GM19025 (cell line): ENCODE data around the gene NPFF.
"Not testable (repeated sequence)": the region's sequence is repeated elsewhere in the genome, so short reads cannot be mapped to it uniquely, and the experiment has no call there.

Experiments
- ATAC-seq: cut with Tn5 transposase; IDR thresholded peaks from one replicate; pipeline ENCODE4 v1.9.1; 2021; ENCODE audit warnings: mild to moderate bottlenecking, low read depth, moderate library complexity; ENCODE audit not compliant: unreplicated experiment

The NPFF gene

GRCh38 chr12:53506881-53507602 is at the start of gene NPFF:
TSS of gene NPFF (minus strand) at chr12:53507484. CDS start at chr12:53507474, 10 bp downstream.
- ATAC-seq = no peak

DNA sequence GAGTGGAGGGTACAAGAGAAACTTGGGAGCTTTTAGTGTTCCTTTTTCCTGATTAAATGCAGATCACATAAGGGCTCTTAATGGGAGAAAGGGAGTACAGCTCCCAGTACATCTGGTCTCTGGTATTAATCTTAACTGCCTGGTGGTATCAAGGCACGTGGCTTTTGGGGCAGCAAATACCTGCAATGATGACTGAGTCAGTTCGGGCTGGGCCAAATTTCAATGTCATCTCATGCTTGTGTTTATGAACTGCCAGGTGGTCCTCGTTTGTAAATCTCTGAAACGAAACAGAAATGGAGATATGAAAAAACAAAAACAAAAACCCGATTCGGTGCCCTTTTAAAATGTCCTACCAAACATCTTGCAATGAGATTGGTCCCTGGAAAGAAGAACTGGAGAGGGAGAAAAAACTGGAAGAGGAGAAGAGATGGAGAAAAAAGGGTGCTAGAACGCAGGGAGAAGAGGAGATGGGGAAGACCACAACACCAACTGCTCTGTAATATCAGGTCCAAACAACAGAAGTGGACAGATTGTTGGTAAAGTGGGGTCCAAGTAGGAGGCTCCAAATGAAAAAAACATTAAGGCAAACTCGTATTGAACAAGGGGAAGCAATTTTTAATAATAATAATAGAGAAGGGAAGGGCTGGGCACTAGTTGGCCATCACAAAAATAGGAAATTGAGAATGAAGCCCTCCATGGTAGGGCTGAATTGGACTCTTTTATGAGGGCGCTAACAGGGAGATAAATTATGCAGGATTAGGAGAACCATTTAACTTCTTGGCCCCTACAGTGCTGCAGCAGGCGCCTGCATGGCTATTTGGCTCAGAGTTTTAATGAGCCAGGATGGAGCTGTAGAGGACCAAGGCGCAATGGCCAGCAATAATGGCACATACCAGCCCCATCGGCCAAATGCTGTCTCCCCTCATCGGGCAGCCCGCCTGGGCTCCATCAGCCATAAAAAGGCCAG is 45.4 kb upstream of the NPFF start:
- ATAC-seq = no peak

DNA sequence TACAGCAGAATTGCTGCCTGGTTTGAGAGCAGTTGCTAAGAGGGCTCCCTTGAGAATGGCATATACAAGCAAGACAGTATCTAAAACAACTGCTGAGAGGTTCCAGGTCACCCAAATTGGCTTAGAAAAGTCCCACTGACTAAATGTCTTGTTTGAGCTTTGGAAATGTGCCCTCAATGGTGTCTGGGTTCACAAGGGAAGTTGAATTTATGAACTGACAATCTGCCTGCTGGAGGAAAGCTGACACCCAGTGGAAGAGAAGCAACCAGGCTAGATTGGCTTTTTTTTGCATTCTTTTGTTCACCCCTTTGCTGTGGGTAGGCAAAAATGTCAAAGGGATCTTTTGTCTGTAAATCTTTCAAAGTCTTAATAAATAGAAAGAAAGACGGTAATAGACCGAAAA is 44.6 kb upstream of the NPFF start:
- ATAC-seq = no peak

DNA sequence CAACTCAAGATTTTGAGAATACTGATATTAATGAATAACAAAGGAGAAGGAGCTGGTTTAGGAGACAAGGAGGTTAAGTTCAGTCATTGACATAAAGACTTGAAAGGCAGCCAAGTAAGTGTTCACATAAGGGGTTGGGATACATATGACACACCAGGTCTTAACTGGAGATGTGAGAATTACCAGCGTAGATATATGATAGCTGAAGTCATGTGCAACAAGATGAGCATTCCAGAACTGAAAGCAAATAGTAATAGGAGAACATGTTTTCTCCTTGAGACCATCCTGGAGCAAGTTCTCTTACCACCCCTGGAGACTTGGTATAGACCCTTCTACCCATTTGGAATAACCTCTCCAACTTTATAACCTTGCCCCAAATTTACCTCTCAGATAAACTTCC is 43.3 kb upstream of the NPFF start:
- ATAC-seq = no peak

DNA sequence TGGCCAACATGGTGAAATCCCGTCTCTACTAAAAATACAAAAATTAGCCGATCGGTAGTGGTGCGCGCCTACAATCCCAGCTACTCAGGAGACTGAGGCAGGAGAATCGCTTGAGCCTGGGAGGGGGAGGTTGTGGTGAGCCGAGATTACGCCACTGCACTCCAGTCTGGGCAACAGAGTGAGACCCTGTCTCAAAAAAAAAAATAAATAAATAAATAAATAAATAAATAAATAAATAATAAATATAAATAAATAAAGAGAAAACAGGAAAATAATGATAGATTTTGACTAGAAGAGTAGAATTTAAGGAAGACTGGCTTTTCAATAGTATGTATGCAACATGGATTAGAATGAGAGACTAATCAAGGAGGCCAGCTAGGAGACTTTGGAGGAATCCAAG is 42.8 kb upstream of the NPFF start:
- not testable (repeated sequence) for ATAC-seq

DNA sequence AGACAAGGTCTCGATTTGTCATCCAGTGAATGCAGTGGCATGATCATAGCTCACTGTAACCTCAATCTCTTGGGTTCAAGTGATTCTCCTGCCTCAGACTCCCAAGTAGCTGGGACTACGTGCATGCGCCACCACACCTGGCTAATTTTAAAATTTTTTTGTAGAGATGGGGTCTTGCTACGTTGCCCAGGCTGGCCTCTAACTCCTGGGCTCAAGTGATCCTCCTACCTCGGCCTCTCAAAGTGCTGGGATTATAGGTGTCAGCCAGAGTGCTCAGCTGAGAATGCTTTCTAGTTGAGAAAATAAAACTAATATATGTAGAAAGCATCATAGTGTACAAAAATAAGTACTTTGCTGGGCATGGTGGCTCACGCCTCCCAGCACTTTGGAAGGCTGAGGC is 41.1 kb upstream of the NPFF start:
- not testable (repeated sequence) for ATAC-seq

- peak; percentile 76 for ATAC-seq
These were observed 36.3 kb upstream of the NPFF start for GRCh38 chr12:53543539-53543938.

GRCh38 chr12:53539526-53539925 is 32.2 kb upstream of the NPFF start:
- ATAC-seq = no peak

- ATAC-seq = no peak
These were observed 31.0 kb upstream of the NPFF start for GRCh38 chr12:53538209-53538689.

- no peak for ATAC-seq
These were observed 29.7 kb upstream of the NPFF start for GRCh38 chr12:53536962-53537361.

- no peak for ATAC-seq
These were observed 26.2 kb upstream of the NPFF start for GRCh38 chr12:53533471-53533870.

DNA sequence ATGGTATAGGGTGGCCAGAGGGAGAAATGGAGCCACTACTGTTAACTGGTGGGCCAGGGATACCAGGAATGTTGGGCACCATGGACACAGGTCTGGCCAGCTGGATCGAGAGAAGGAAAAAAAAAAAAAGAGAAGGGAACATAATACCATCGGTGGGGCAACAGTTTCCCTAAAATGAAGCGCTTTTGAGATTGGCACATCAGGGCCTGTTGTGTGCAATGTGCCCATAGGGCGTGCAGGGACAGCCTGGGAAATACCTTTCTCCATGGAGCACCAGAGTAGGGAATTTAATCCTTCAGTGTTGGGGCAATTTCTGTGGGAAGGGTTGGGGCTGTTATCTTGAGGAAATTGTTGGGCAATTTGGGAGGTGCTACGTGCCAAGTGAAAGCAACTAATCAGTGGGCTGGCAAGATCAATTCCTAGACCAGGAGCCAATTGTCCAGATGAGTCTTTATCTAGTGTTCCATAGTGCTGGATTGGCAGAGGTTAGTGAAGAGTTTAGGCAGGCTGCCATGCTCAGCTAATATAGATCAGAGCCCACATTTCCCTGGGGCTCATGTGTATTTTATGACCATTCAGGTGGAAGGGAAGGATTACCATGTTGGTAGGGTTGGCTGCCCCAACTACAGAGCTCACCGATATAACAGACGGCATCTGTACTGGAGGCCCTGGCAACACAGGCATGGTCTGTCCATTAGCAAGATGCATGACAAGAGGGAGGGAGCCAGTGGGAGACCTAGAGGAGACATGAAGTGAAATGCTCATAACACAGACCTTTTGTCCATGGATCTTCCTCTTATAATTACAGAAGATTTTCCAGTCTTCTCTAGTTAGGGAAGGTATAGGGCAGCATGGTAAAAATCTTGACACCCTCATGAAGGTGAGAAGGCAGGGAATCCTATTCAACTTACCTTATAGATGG is 25.5 kb upstream of the NPFF start:
- no peak for ATAC-seq

GRCh38 chr12:53532021-53532420 is 24.7 kb upstream of the NPFF start:
- no peak for ATAC-seq

GRCh38 chr12:53530920-53531319 is 23.6 kb upstream of the NPFF start:
- no peak for ATAC-seq

GRCh38 chr12:53530061-53530460 is 22.8 kb upstream of the NPFF start:
- no peak for ATAC-seq

DNA sequence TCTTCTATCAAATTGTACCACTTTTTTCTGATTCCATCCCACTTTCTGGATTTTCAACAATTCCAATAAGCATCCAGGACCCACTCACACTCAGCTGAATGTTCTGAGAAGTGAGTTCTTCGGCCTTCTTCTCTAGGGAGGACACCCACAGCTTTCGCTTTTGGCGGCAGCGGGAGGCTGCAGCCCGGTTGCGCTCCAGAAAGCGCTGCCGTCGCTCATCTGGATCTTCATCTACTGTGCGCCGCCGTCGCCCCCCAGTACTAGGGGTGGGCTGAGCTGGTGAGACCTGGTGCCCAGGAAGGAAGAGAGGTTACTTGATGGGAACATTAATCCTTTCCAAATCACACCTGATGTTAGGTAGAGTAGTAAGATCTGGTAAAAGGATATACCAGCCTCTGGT is 17.2 kb upstream of the NPFF start:
- no peak for ATAC-seq

GRCh38 chr12:53523131-53523530 is 15.8 kb upstream of the NPFF start:
- no peak for ATAC-seq

GRCh38 chr12:53518381-53518780 is 11.1 kb upstream of the NPFF start:
- ATAC-seq = no peak

GRCh38 chr12:53516758-53517455 is 9.6 kb upstream of the NPFF start:
- ATAC-seq = no peak

DNA sequence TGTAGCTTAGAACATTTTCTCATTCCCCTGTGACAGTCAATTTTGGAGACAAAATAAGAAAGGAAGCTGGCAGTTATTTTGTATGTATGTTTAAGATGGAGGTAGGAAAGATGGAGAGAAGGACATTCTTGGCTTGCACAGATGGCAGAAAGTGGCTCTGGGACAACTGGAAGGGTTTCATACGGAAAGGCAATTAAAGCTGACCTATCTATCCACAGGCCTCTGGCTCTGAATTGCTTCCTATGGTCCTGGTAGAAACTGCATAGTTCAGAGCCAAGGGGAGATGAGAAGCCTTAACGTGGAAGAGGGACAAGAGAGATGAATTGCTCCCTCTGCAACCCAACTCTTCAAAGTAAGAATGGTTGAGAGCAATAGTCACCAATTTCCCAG is 8.0 kb upstream of the NPFF start:
- no peak for ATAC-seq
